PC-9 (cell line): ENCODE measurements around the gene SCP2D1. TPM values are rescaled to one million over a fixed set of nuclear protein-coding genes. Genes with fewer than 3 reads are reported as not detected.

Experiments used
- BruUV-seq: library from RNA; stranded (reverse); fragments of 400-500 nt; replicated peaks from 2 replicates; lab custom pipeline; 2021; lab: Mats Ljungman, UMichigan
- CTCF ChIA-PET: fragments of 300-600 bp; sonication (Branson Sonifier 250); formaldehyde crosslinking; loops from one replicate; lab custom pipeline; 2022; ENCODE audit warnings: antibody characterized with exemption; lab: Charles Lee
- POLR2A ChIA-PET: fragments of 300-600 bp; sonication (Branson Sonifier 250); formaldehyde crosslinking; loops from one replicate; lab custom pipeline; 2022; ENCODE audit warnings: antibody characterized with exemption; ENCODE audit not compliant: unreplicated experiment; lab: Charles Lee
- DNase-seq, 2 experiments: peaks; one replicate each; pipeline versions ENCODE4 v3.0.0 to v3.0.0-alpha.2; 2015 to 2022; ENCODE audit warnings: mixed read lengths in 1 of 2
- H2AFZ ChIP-seq: fragments of 200-600 bp; sonication (generic); 2 replicates; pipeline ENCODE4 v1.8.1; 2017; ENCODE audit warnings: antibody characterized with exemption
- H3F3A ChIP-seq: fragments of 200-600 bp; sonication (generic); 2 replicates; pipeline ENCODE4 v1.8.1; 2017; ENCODE audit warnings: antibody characterized with exemption, mild to moderate bottlenecking, low read depth; ENCODE audit not compliant: insufficient read depth
- H3K27ac ChIP-seq: fragments of 200-600 bp; sonication (generic); 2 replicates; pipeline ENCODE4 v1.6.1; 2016; ENCODE audit warnings: mixed run types
- H3K27me3 ChIP-seq: fragments of 200-600 bp; sonication (generic); 2 replicates; pipeline ENCODE4 v1.6.1; 2016; ENCODE audit warnings: low read depth, mixed run types; ENCODE audit not compliant: insufficient read depth
- H3K36me3 ChIP-seq: fragments of 200-600 bp; sonication (generic); 2 replicates; pipeline ENCODE4 v1.6.1; 2016; ENCODE audit warnings: low read depth, mixed run types
- H3K4me1 ChIP-seq: fragments of 200-600 bp; sonication (generic); replicated peaks from 2 replicates; pipeline ENCODE4 v1.6.1; 2016; ENCODE audit warnings: mixed run types; ENCODE audit not compliant: insufficient read depth
- H3K4me2 ChIP-seq: fragments of 200-600 bp; sonication (generic); 2 replicates; pipeline ENCODE4 v1.6.1; 2017; ENCODE audit warnings: mixed run types
- H3K4me3 ChIP-seq: fragments of 200-600 bp; sonication (generic); 2 replicates; pipeline ENCODE4 v1.6.1; 2016; ENCODE audit warnings: mixed run types
- H3K79me2 ChIP-seq: fragments of 200-600 bp; sonication (generic); 2 replicates; pipeline ENCODE4 v1.6.1; 2017; ENCODE audit warnings: low read depth, mixed run types
- H3K9me2 ChIP-seq: fragments of 200-600 bp; sonication (generic); 2 replicates; pipeline ENCODE4 v1.8.1; 2017; ENCODE audit warnings: mild to moderate bottlenecking; ENCODE audit not compliant: insufficient read depth
- H3K9me3 ChIP-seq: fragments of 200-600 bp; sonication (generic); 2 replicates; pipeline ENCODE4 v1.8.1; 2016; ENCODE audit warnings: low read depth; ENCODE audit not compliant: insufficient read depth
- H4K20me1 ChIP-seq: fragments of 200-600 bp; sonication (generic); 2 replicates; pipeline ENCODE4 v1.8.1; 2017; ENCODE audit not compliant: insufficient read depth
- CTCF ChIP-seq: fragments of 200-600 bp; sonication (generic); conservative IDR thresholded peaks from 2 replicates; pipeline ENCODE4 v1.6.1; 2017; ENCODE audit warnings: mixed run types, antibody characterized with exemption, mild to moderate bottlenecking, moderate library complexity
- EZH2 ChIP-seq: fragments of 200-600 bp; sonication (generic); IDR thresholded peaks from 2 replicates; pipeline ENCODE4 v1.8.0; 2017; ENCODE audit warnings: antibody characterized with exemption, low read depth
- intact Hi-C: fragments of 100-400 bp; cut with micrococcal nuclease; formaldehyde crosslinking; loops from one replicate; pipeline ENCODE4 v1.10.0; 2022; ENCODE audit not compliant: unreplicated experiment
- total RNA-seq: library from RNA; stranded (reverse); gene quantifications from 2 replicates; pipeline ENCODE4 v1.2.3, GENCODE V29; 2021

Gene SCP2D1
- total RNA-seq, 1 experiment from 2014 or later, result not detected

GRCh38 chr20:18858816-18859215, 45.2 kb downstream of the SCP2D1 start:
- Histone ChIP-seq H2AFZ (no peak overlapping the region), H3K4me1 (peaks cover 6% of the 10 kb centered on the region), H3K4me3 (no peak overlapping the region), H3K27ac (no peak overlapping the region), H3K9me2 (no peaks in the 10 kb centered on the region), H3F3A (no peaks in the 10 kb centered on the region), H4K20me1 (no peaks in the 10 kb centered on the region), H3K36me3 (no peaks in the 10 kb centered on the region), H3K79me2 (no peaks in the 10 kb centered on the region), H3K4me2 (no peak overlapping the region), H3K27me3 (no peaks in the 10 kb centered on the region), H3K9me3 (no peaks in the 10 kb centered on the region)
- CTCF ChIA-PET, result no interaction called here
- intact Hi-C loops, result no loop called here
- TF ChIP-seq EZH2 (no peak), CTCF (no peak)
- DNase-seq, result no peak
- POLR2A ChIA-PET, result no interaction called here
- no TSS peak for BruUV-seq

Other genes with a start within 250 kb of the SCP2D1 start
- 105 and 114 TPM in 2 replicates for gene SMIM26, start 246.4 kb upstream of the SCP2D1 start, total RNA-seq
- gene DTD1, start 225.7 kb upstream of the SCP2D1 start, total RNA-seq, result 62.8 and 80.9 TPM in 2 replicates